ENCODE results near the gene FBLN2.

- no peak for TF ChIP-seq CTCF (IDR thresholded peaks at IDR 0.05; ENCODE audit: low read depth, low read length)
- no peak for TF ChIP-seq EZH2phosphoT487 (IDR thresholded peaks at IDR 0.05; ENCODE audit: low read depth)
These were observed 105.6 kb downstream of the FBLN2 start for GRCh38 chr3:13654330-13655060.
